Epithelial cell of prostate (primary cell): ENCODE results near the gene ALX1.

Experiments used
- DNase-seq: peaks from one replicate; pipeline ENCODE4 v3.0.0-alpha.2; 2011; ENCODE audit warnings: low read depth, low spot score
- H3K27ac ChIP-seq: fragments of 450-650 bp; 2 replicates; pipeline ENCODE4 v1.5.1; 2017; ENCODE audit warnings: mild to moderate bottlenecking

The ALX1 gene

GRCh38 chr12:85280165-85280983 lies at the start of gene ALX1:
ALX1 (plus strand) TSS chr12:85280220; CDS start chr12:85280262, 42 bp downstream.
- H3K27ac ChIP-seq = no peak within 1 kb of the TSS
- DNase-seq = no peak

GRCh38 chr12:85237327-85237726 lies 42.7 kb upstream of the ALX1 start:
- DNase-seq = no peak

GRCh38 chr12:85244561-85244960 lies 35.5 kb upstream of the ALX1 start:
- no peak for DNase-seq
- no peak overlapping the region for H3K27ac ChIP-seq

More at GRCh38 chr12:85237327-85237726, 42.7 kb upstream of the ALX1 start:
- no peak overlapping the region for H3K27ac ChIP-seq

GRCh38 chr12:85253853-85254252 lies 26.2 kb upstream of the ALX1 start:
- DNase-seq = no peak
- H3K27ac ChIP-seq = no peak overlapping the region

- H3K27ac ChIP-seq = no peak overlapping the region
- DNase-seq = no peak
Measured at GRCh38 chr12:85257671-85258070, 22.3 kb upstream of the ALX1 start.

- H3K27ac ChIP-seq = no peak overlapping the region
- DNase-seq = no peak
Measured at GRCh38 chr12:85260447-85260846, 19.6 kb upstream of the ALX1 start.

GRCh38 chr12:85260896-85261295 lies 19.1 kb upstream of the ALX1 start:
- DNase-seq = no peak
- no peak overlapping the region for H3K27ac ChIP-seq

- no peak overlapping the region for H3K27ac ChIP-seq
- no peak for DNase-seq
Measured at GRCh38 chr12:85266356-85266755, 13.7 kb upstream of the ALX1 start.

GRCh38 chr12:85273381-85274314 lies 6.4 kb upstream of the ALX1 start:
- DNase-seq = no peak
- no peak overlapping the region for H3K27ac ChIP-seq

GRCh38 chr12:85274315-85274651 lies 5.7 kb upstream of the ALX1 start:
- H3K27ac ChIP-seq = no peak overlapping the region
- no peak for DNase-seq

GRCh38 chr12:85275374-85275773 lies 4.6 kb upstream of the ALX1 start:
- no peak for DNase-seq
- H3K27ac ChIP-seq = no peak overlapping the region

GRCh38 chr12:85277191-85277590 lies 2.8 kb upstream of the ALX1 start:
- H3K27ac ChIP-seq = no peak overlapping the region
- no peak for DNase-seq

GRCh38 chr12:85277900-85278597 lies 2.0 kb upstream of the ALX1 start:
- no peak overlapping the region for H3K27ac ChIP-seq
- DNase-seq = no peak

GRCh38 chr12:85278598-85279448 lies 1.2 kb upstream of the ALX1 start:
- H3K27ac ChIP-seq = no peak overlapping the region
- DNase-seq = no peak

- DNase-seq = no peak
- no peak overlapping the region for H3K27ac ChIP-seq
Measured at GRCh38 chr12:85279449-85280164, 413 bp upstream of the ALX1 start.

GRCh38 chr12:85280984-85281630 lies 1.1 kb downstream of the ALX1 start:
- no peak for DNase-seq
- no peak overlapping the region for H3K27ac ChIP-seq

GRCh38 chr12:85281636-85282312 lies 1.8 kb downstream of the ALX1 start:
- DNase-seq = no peak

GRCh38 chr12:85283560-85283959 lies 3.5 kb downstream of the ALX1 start:
- DNase-seq = no peak
- H3K27ac ChIP-seq = no peak overlapping the region

More at GRCh38 chr12:85281636-85282312, 1.8 kb downstream of the ALX1 start:
- H3K27ac ChIP-seq = no peak overlapping the region
